HepG2 (cell line): ENCODE measurements around the gene NEK7. TPM values are rescaled to one million over a fixed set of nuclear protein-coding genes. Genes with fewer than 3 reads are reported as not detected.

Experiments used
- DPF2 ChIP-seq: sonication (generic); formaldehyde crosslinking; IDR thresholded peaks from 2 replicates; pipeline ENCODE4 v1.4.0; 2020; ENCODE audit warnings: mild to moderate bottlenecking, low read depth, missing genetic modification reagents, borderline replicate concordance
- GFI1 ChIP-seq: sonication (generic); formaldehyde crosslinking; IDR thresholded peaks from 2 replicates; pipeline ENCODE4 v1.5.0; 2020; ENCODE audit warnings: missing genetic modification reagents, mild to moderate bottlenecking, borderline replicate concordance
- HDAC1 ChIP-seq: sonication (generic); formaldehyde crosslinking; IDR thresholded peaks from 2 replicates; pipeline ENCODE4 v1.5.1; 2020; ENCODE audit warnings: mild to moderate bottlenecking, missing genetic modification reagents
- HMG20B ChIP-seq: conservative IDR thresholded peaks from 2 replicates; pipeline ENCODE4 v1.6.1; 2016; ENCODE audit warnings: missing genetic modification reagents, missing compliant biosample characterization
- KAT7 ChIP-seq: IDR thresholded peaks from 2 replicates; pipeline ENCODE4 v1.6.1; 2018; ENCODE audit warnings: borderline replicate concordance, missing compliant biosample characterization
- MTF1 ChIP-seq: sonication (generic); formaldehyde crosslinking; IDR thresholded peaks from 2 replicates; pipeline ENCODE4 v1.5.0; 2020; ENCODE audit warnings: missing genetic modification reagents
- NR1H2 ChIP-seq: sonication (generic); formaldehyde crosslinking; IDR thresholded peaks from 2 replicates; pipeline ENCODE4 v1.8.1; 2022; ENCODE audit warnings: low read depth, missing genetic modification reagents, borderline replicate concordance
- NR2C2 ChIP-seq: sonication (generic); formaldehyde crosslinking; IDR thresholded peaks from 2 replicates; pipeline ENCODE4 v1.4.0; 2020; ENCODE audit warnings: missing genetic modification reagents, mild to moderate bottlenecking, moderate library complexity, borderline replicate concordance
- POLR2G ChIP-seq: fragments of 200-400 bp; formaldehyde crosslinking; IDR thresholded peaks from 2 replicates; pipeline ENCODE4 v1.6.1; 2018; ENCODE audit warnings: mild to moderate bottlenecking, low read depth, low read length, moderate library complexity
- PRDM15 ChIP-seq: sonication (generic); formaldehyde crosslinking; IDR thresholded peaks from 2 replicates; pipeline ENCODE4 v1.4.0; 2020; ENCODE audit warnings: missing genetic modification reagents
- RFX3 ChIP-seq: IDR thresholded peaks from 2 replicates; pipeline ENCODE4 v1.6.1; 2016; ENCODE audit warnings: missing biosample characterization, missing genetic modification reagents
- SKI ChIP-seq: fragments of 450-650 bp; IDR thresholded peaks from one replicate; pipeline ENCODE4 v1.6.1; 2018; ENCODE audit warnings: mild to moderate bottlenecking; ENCODE audit not compliant: partially characterized antibody
- SOX5 ChIP-seq: IDR thresholded peaks from 2 replicates; pipeline ENCODE4 v1.6.1; 2016; ENCODE audit warnings: borderline replicate concordance
- TBX3 ChIP-seq: fragments of 450-650 bp; IDR thresholded peaks from 2 replicates; pipeline ENCODE4 v1.6.1; 2017; ENCODE audit warnings: antibody characterized with exemption, mild to moderate bottlenecking, inconsistent platforms, borderline replicate concordance
- U2AF1 ChIP-seq: fragments of 200-400 bp; formaldehyde crosslinking; optimal IDR thresholded peaks from 2 replicates; pipeline ENCODE3; 2017; ENCODE audit warnings: mild to moderate bottlenecking, low read depth, low read length
- ZNF20 ChIP-seq: sonication (generic); formaldehyde crosslinking; IDR thresholded peaks from 2 replicates; pipeline ENCODE4 v1.4.0; 2020; ENCODE audit warnings: mild to moderate bottlenecking, moderate library complexity, missing genetic modification reagents
- ZNF530 ChIP-seq: sonication (generic); formaldehyde crosslinking; IDR thresholded peaks from 2 replicates; pipeline ENCODE4 v1.5.0; 2020; ENCODE audit warnings: low read depth, mild to moderate bottlenecking, missing genetic modification reagents
- ZNF564 ChIP-seq: sonication (generic); formaldehyde crosslinking; IDR thresholded peaks from 2 replicates; pipeline ENCODE4 v1.8.1; 2023; ENCODE audit warnings: mild to moderate bottlenecking, missing genetic modification reagents
- ZNF569 ChIP-seq: sonication (generic); formaldehyde crosslinking; IDR thresholded peaks from 2 replicates; pipeline ENCODE4 v1.5.0; 2020; ENCODE audit warnings: mild to moderate bottlenecking, missing genetic modification reagents, moderate library complexity, borderline replicate concordance
- ZNF629 ChIP-seq: sonication (generic); formaldehyde crosslinking; conservative IDR thresholded peaks from 2 replicates; pipeline ENCODE4 v1.5.0; 2020; ENCODE audit warnings: missing genetic modification reagents
- ZNF782 ChIP-seq: sonication (generic); formaldehyde crosslinking; IDR thresholded peaks from 2 replicates; pipeline ENCODE4 v1.4.0; 2020; ENCODE audit warnings: missing genetic modification reagents, mild to moderate bottlenecking, borderline replicate concordance
- polyA plus RNA-seq, 8 experiments: library from polyadenylated mRNA; depleted of rRNA in 3 of 8; stranded (reverse) in 7 of 8; unstranded in 1 of 8; fragments of >200 nt; fragmentation: Illumina TruSeq in 4 of 8; extraction: Trizol in 4 of 8; gene quantifications; 2 replicates each; pipeline versions ENCODE4 v1.2.1 to v1.2.3, GENCODE V29; 2011 to 2016; ENCODE audit warnings: low read depth in 4 of 8, missing spikeins in 1 of 8, mixed read lengths in 1 of 8; ENCODE audit not compliant: insufficient read depth in 1 of 8
- total RNA-seq, 5 experiments: library from RNA; depleted of rRNA; stranded (reverse); fragments of >200 nt; fragmentation: Illumina TruSeq; extraction: Trizol; gene quantifications; 2 replicates each; pipeline ENCODE4 v1.2.3, GENCODE V29; 2016; ENCODE audit warnings: low read depth in 1 of 5
- TF ChIP-seq, protein P1 (sequence below): sonication (generic); formaldehyde crosslinking; IDR thresholded peaks from 2 replicates; pipeline ENCODE4 v1.4.0; 2020; ENCODE audit warnings: mild to moderate bottlenecking, missing genetic modification reagents
- TF ChIP-seq, protein P2 (sequence below): sonication (generic); formaldehyde crosslinking; IDR thresholded peaks from 2 replicates; pipeline ENCODE4 v1.5.0; 2020; ENCODE audit warnings: mild to moderate bottlenecking, missing genetic modification reagents

NEK7 gene
- total and polyA plus RNA-seq, 2 of the 13 experiments (the other 11 are each of a cell fraction or from before 2014, with no cell fraction given) = 18.1 to 19.2 TPM

DNA sequence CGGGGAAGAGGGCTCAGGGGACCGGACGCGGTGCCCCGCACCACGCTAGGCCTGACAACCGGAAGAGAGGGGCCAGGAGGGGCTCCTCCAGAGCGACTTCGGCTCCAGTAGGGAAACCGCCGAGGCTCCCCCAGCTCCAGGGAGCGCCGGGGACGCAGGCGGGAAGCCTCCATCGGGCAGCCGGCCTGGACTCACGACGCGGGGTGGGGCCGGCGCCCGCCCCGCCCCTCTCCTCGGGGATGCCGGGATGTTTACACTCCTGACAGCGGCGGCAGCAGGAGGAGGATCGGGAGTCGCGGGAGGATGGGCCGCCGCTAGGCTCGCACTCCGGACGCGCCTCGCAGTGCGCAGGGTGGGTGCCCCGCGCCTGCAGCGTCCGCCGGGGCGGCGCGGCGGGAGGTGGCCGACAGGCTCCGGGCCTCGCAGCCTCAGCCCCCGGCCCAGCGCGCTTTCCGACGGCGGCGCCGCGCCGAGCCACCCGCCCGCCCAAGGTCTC, at the start of gene NEK7 (continued):
- TF ChIP-seq PRDM15 (peak; percentile 69; the same call in 1 of the 2 replicates), U2AF1 (no peak), POLR2G (peak; percentile 84), DPF2 (no peak), NR1H2 (CRISPR knock-in tag) (no peak), TBX3 (no peak), KAT7 (CRISPR knock-in tag) (no peak), ZNF530 (CRISPR knock-in tag) (no peak), SOX5 (CRISPR knock-in tag) (peak; percentile 22; the same call in 1 of the 2 replicates), ZNF20 (CRISPR knock-in tag) (no peak), MTF1 (CRISPR knock-in tag) (no peak), ZNF629 (CRISPR knock-in tag) (no peak), NR2C2 (0 out of 2 replicates have a peak, but pooled peaks have one; percentile 6), GFI1 (CRISPR knock-in tag) (peak; percentile 55; the same call in 1 of the 2 replicates), HMG20B (no peak), HDAC1 (peak; percentile 77), RFX3 (CRISPR knock-in tag) (no peak), SKI (peak; percentile 64), ZNF564 (CRISPR knock-in tag) (peak; percentile 61; the same call in 1 of the 2 replicates), ZNF569 (no peak), ZNF782 (CRISPR knock-in tag) (peak; percentile 23; the same call in 1 of the 2 replicates)
- TF ChIP-seq, protein P1, sequence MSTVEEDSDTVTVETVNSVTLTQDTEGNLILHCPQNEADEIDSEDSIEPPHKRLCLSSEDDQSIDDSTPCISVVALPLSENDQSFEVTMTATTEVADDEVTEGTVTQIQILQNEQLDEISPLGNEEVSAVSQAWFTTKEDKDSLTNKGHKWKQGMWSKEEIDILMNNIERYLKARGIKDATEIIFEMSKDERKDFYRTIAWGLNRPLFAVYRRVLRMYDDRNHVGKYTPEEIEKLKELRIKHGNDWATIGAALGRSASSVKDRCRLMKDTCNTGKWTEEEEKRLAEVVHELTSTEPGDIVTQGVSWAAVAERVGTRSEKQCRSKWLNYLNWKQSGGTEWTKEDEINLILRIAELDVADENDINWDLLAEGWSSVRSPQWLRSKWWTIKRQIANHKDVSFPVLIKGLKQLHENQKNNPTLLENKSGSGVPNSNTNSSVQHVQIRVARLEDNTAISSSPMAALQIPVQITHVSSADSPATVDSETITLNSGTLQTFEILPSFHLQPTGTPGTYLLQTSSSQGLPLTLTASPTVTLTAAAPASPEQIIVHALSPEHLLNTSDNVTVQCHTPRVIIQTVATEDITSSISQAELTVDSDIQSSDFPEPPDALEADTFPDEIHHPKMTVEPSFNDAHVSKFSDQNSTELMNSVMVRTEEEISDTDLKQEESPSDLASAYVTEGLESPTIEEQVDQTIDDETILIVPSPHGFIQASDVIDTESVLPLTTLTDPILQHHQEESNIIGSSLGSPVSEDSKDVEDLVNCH (CRISPR knock-in tag) = no peak
- TF ChIP-seq, protein P2, sequence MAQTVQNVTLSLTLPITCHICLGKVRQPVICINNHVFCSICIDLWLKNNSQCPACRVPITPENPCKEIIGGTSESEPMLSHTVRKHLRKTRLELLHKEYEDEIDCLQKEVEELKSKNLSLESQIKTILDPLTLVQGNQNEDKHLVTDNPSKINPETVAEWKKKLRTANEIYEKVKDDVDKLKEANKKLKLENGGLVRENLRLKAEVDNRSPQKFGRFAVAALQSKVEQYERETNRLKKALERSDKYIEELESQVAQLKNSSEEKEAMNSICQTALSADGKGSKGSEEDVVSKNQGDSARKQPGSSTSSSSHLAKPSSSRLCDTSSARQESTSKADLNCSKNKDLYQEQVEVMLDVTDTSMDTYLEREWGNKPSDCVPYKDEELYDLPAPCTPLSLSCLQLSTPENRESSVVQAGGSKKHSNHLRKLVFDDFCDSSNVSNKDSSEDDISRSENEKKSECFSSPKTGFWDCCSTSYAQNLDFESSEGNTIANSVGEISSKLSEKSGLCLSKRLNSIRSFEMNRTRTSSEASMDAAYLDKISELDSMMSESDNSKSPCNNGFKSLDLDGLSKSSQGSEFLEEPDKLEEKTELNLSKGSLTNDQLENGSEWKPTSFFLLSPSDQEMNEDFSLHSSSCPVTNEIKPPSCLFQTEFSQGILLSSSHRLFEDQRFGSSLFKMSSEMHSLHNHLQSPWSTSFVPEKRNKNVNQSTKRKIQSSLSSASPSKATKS (CRISPR knock-in tag) = 0 out of 2 replicates have a peak, but pooled peaks have one; percentile 26
